Stimulated activated CD8-positive, alpha-beta memory T cell treated with anti-CD3 and anti-CD28 coated beads, Interleukin-7, amount 100 ng/mL, for 48 hours (primary cell): Measurements from ENCODE around the gene CROCC2.
"Not testable (repeated sequence)": the region's sequence is repeated elsewhere in the genome, so short reads cannot be mapped to it uniquely, and the experiment has no call there.

Source experiments
- DNase-seq, 2 donors: peaks; one replicate each; pipeline ENCODE4 v3.0.0-alpha.2; 2020; ENCODE audit warnings: low read depth in 1 of 2; ENCODE audit errors: extremely low read depth in 1 of 2

CROCC2 gene

DNA sequence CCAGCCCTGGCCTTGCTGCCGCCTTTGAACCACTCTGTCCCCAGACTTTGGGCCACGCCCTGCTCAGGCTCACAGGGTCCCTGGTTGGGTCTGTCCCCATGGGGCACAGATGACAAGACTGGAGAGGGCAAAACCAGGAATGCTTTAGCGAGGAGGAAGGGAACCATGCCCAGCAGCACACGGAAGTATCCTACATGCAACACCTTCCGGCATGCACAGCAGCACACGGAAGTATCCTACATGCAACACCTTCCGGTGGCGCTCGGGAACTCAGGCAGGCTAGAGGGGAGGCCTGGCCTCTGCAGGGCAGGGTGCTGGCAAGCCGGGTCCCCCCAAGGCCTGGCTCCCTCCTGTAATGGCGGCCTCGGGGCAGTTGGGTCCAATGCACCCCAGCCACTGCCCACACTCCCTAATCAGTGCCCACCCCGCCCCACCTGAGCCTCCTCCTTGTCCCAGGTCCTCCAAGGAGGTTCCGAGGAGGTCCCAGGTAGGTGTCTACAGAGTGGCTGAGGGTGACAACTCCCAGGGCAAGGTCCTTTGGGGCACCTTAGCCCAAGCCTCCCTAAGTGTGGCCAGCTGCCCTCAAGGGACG, 58.7 kb downstream of the CROCC2 start:
- DNase-seq = no peak

- no peak for DNase-seq
Observed at GRCh38 chr2:240965296-240965904, 59.3 kb downstream of the CROCC2 start.

DNA sequence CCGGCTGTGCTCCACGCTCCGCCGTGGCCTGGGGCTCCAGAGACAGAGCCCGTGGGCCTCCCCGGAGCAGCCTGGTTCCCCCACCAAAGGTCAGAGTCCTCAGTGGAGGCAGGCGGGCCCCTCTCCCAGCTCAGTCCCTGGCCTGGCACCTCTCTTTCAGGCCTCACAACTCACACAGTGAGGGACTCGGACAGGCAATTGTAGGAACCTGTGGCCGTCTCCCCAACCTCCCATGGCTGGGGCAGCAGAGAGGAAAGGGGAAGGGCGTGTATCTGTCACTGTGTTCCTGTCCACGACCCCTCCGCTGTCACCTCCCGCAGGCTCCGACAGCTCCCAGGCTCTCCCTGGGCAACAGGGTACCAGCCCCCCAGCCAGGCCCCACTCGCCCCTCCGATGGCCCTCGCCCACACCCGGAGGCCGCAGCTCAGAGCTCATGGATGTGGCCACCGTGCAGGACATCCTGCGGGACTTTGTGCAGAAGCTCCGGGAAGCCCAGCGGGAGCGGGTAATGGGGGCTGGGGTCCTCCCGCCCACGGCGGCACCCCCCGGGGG, 59.8 kb downstream of the CROCC2 start:
- no peak for DNase-seq

- no peak for DNase-seq
Observed at GRCh38 chr2:240966457-240966905, 60.3 kb downstream of the CROCC2 start.

- DNase-seq = no peak
Observed at GRCh38 chr2:240966906-240967680, 61.0 kb downstream of the CROCC2 start.

GRCh38 chr2:240967681-240968621, 61.8 kb downstream of the CROCC2 start:
- no peak for DNase-seq

DNA sequence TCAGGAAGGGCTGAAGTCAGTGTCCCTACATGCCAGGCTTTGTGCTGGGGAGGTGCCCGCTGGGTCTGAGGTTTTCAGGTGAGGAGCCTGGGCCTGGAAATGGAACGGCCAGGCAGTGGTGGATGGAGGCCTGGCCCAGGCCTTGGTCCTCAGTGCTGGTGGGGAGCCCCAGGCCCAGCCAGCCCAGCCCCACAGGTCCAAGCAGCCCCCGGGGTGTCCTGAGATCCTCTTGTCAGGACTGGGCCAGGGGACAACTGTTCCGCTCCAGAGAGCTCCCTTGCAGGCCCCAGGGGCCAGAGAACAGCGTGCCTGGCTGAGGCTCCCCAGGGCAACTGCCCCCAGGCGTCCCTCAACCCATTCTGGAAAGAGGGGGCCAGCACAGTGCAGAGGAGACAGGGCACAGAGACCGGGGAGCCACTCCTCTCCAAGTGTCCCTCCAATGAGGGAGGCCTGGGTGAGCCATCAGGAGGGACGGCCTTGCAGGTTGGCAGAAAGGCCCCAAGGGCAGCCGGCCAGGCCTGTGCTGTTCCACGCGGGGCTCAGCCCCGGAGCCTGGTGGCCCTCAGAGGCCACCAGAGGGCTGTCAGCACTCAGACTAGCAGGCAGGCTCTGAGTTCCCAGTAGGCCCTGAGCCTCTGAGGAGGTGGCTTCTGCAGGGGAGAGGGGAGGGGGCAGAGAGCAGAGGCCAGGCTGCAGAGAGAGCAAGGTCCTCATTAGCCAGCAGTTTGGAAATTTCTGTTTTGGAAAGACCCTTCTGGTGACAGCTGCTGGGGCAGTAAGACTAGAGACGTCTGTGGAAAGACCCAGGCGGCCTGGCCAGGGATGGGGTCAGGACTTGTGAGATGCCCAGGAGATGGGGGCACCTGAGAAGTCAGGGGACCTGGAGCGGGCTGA, 62.8 kb downstream of the CROCC2 start:
- DNase-seq = no peak

GRCh38 chr2:240970104-240970503, 64.0 kb downstream of the CROCC2 start:
- DNase-seq = no peak

DNA sequence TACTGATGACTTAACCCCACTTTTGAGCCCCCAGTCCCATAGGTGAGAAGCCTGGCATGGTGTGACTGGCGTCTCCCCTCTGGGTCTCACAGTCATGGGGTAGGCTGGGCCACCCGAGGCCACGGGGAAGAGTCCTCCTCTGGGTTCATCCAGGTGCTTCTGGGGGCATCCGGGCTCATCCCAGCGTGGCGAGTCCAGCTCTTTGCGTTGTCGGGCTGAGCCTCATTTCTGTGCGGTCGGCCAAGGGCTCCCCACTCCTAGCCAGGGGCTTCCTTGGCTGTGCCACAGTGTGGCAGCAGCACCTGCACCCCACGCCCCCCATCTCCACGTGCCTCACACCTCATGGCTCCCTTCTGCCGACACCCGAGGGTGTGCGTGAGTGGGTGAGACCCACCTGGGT, 64.7 kb downstream of the CROCC2 start:
- DNase-seq = no peak

DNA sequence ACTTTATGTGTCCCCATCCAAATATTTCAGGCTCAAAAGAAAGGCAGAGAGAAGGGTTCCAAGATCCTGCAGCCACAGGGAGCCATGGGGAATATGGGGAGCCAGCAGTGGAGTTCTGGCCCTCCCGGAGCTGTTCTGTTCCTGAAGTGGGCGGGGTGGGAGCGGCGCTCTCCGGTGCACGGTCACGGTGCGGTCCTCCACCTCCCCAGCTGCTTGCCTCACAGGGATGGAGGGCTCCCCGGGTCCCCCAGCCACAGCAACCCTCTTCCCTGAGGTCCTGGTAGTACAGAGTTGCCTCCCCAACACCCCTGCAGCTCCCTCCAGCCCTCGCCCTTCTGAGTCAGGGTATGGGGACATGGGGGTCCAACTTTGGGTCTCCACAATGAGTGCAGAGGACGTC, 66.1 kb downstream of the CROCC2 start:
- DNase-seq = no peak

GRCh38 chr2:240972636-240973521, 66.7 kb downstream of the CROCC2 start:
- no peak for DNase-seq

- no peak for DNase-seq
Observed at GRCh38 chr2:240974771-240975572, 68.8 kb downstream of the CROCC2 start.

- DNase-seq = not testable (repeated sequence)
Observed at GRCh38 chr2:240975903-240976302, 69.8 kb downstream of the CROCC2 start.

DNA sequence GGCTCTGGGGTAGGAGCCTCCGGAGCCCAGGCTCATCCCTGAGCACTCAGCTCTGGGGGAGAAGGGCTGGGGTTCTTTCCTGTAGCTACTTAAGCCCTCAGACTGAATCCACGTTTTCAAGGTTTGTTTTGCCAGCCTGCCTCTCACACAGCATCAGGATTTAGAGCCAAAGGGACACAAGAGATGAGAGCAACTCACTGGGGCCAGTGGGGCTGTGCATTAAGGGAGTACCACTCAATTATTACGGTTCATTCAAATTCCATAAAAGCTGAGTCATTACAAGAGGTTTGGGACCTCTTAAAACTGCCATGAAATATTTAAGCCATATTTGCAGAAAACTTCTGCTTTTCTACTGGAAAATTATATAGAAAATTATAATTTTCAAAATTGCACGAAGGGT, 75.1 kb downstream of the CROCC2 start:
- no peak for DNase-seq

- no peak for DNase-seq
Observed at GRCh38 chr2:240981871-240982800, 76.0 kb downstream of the CROCC2 start.

DNA sequence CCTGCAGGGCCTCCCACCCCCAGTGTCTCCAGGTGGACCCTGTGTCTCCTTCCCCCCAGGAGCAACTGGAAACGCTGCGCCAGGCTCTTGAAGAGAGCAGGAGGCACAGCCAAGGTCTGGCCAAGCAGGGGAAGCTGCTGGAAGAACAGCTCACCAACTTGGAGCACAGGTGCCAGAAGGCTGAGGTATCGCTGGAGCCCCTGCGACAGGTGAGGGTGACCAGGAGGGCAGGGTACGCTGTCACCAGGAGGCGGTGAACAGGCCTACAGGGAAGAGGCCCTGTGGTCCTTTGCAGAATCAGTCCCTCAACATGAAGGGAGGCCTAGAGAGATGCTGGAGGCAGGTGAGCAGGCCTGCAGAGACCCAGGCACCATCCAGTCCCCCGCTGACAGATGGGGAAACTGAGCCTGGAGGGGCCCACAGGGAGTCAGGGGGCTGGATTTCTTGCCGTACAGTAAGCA, 76.7 kb downstream of the CROCC2 start:
- DNase-seq = no peak
